Tibial artery (tissue), 4 donors: Measurements from ENCODE around the gene TLX1.

Experiments
- DNase-seq, 2 donors: peaks; one replicate each; pipeline ENCODE4 v3.0.0-alpha.2; 2019
- H3K27ac ChIP-seq, 2 donors: fragments of 200-600 bp; sonication (generic) in 1 of 2; 1 replicate in 1 of 2; 2 replicates in 1 of 2; pipeline ENCODE4 v1.5.1; 2018 to 2019; ENCODE audit warnings: mild to moderate bottlenecking in 1 of 2
- H3K27me3 ChIP-seq, 2 donors: fragments of 200-600 bp; sonication (generic) in 1 of 2; one replicate each; pipeline versions ENCODE4 v1.5.1 to v1.6.0; 2016 to 2019
- H3K36me3 ChIP-seq, 3 donors: fragments of 200-600 bp; sonication (generic) in 2 of 3; one replicate each; pipeline ENCODE4 v1.5.1; 2016 to 2019; ENCODE audit warnings: mild to moderate bottlenecking in 2 of 3
- H3K4me1 ChIP-seq, 4 donors: fragments of 200-600 bp; sonication (generic) in 2 of 4; 1 replicate in 3 of 4; 2 replicates in 1 of 4; pipeline ENCODE4 v1.5.1; 2016 to 2019
- H3K4me3 ChIP-seq, 2 donors: fragments of 200-600 bp; sonication (generic) in 1 of 2; 1 replicate in 1 of 2; 2 replicates in 1 of 2; pipeline ENCODE4 v1.5.1; 2018 to 2019; ENCODE audit warnings: mild to moderate bottlenecking in 2 of 2
- H3K9me3 ChIP-seq, 3 donors: fragments of 200-600 bp; sonication (generic) in 1 of 3; one replicate each; pipeline ENCODE4 v1.5.1; 2016 to 2019
- CTCF ChIP-seq, 2 experiments: fragments of 200-600 bp in 1 of 2; fragments of 450-650 bp in 1 of 2; IDR thresholded peaks; one replicate each; pipeline ENCODE4 v1.5.1; 2017 to 2019; ENCODE audit warnings: antibody characterized with exemption in 2 of 2, mild to moderate bottlenecking in 1 of 2, moderate library complexity in 1 of 2
- intact Hi-C: fragments of 100-400 bp; cut with DNase I; formaldehyde crosslinking; loops from one replicate; pipeline ENCODE4 v1.15.0; 2023; ENCODE audit warnings: low total_unique reads

Gene TLX1

GRCh38 chr10:101161494-101162299 is 30.6 kb downstream of the TLX1 start:
- TF ChIP-seq CTCF (IDR thresholded peaks at IDR 0.05): peak; percentile 89 to 94
- peak; percentile 54 to 75 for DNase-seq
- H3K9me3 ChIP-seq: no peaks in the 10 kb centered on the region
- H3K4me3 ChIP-seq: peak overlapping the region in 1 of 2 donors; percentile 30
- peaks cover 0 to 72% of the 10 kb centered on the region in 2 donors for H3K27me3 ChIP-seq
- intact Hi-C loops: no loop called here
- no peak overlapping the region for H3K27ac ChIP-seq
- H3K36me3 ChIP-seq: no peaks in the 10 kb centered on the region
- peaks cover 0 to 5% (median 4%) of the 10 kb centered on the region in 4 donors for H3K4me1 ChIP-seq

GRCh38 chr10:101162677-101163076 is 31.6 kb downstream of the TLX1 start:
- peaks cover 0 to 76% of the 10 kb centered on the region in 2 donors for H3K27me3 ChIP-seq

GRCh38 chr10:101164020-101164419 is 32.9 kb downstream of the TLX1 start:
- H3K9me3 ChIP-seq: no peaks in the 10 kb centered on the region
- TF ChIP-seq CTCF (IDR thresholded peaks at IDR 0.05): no peak
- intact Hi-C loops: no loop called here

More at GRCh38 chr10:101162677-101163076, 31.6 kb downstream of the TLX1 start:
- no peak overlapping the region for H3K4me3 ChIP-seq
- no peak for TF ChIP-seq CTCF (IDR thresholded peaks at IDR 0.05)
- no peaks in the 10 kb centered on the region for H3K36me3 ChIP-seq
- H3K27ac ChIP-seq: no peak overlapping the region
- DNase-seq: no peak
- peaks cover 0 to 5% (median 4%) of the 10 kb centered on the region in 4 donors for H3K4me1 ChIP-seq
- intact Hi-C loops: no loop called here
- H3K9me3 ChIP-seq: no peaks in the 10 kb centered on the region

GRCh38 chr10:101165736-101166135 is 34.6 kb downstream of the TLX1 start:
- Histone ChIP-seq H3K27me3 (peaks cover 0 to 75% of the 10 kb centered on the region in 2 donors), H3K9me3 (no peaks in the 10 kb centered on the region), H3K4me1 (peaks cover 0 to 5% (median 4%) of the 10 kb centered on the region in 4 donors), H3K4me3 (no peak overlapping the region), H3K27ac (no peak overlapping the region), H3K36me3 (no peaks in the 10 kb centered on the region)
- no peak for DNase-seq
- no peak for TF ChIP-seq CTCF (IDR thresholded peaks at IDR 0.05)
- intact Hi-C loops: no loop called here

More at GRCh38 chr10:101164020-101164419, 32.9 kb downstream of the TLX1 start:
- H3K4me3 ChIP-seq: no peak overlapping the region
- no peak for DNase-seq
- H3K27ac ChIP-seq: no peak overlapping the region
- peaks cover 0 to 72% of the 10 kb centered on the region in 2 donors for H3K27me3 ChIP-seq
- no peaks in the 10 kb centered on the region for H3K36me3 ChIP-seq
- peaks cover 0 to 5% (median 4%) of the 10 kb centered on the region in 4 donors for H3K4me1 ChIP-seq

GRCh38 chr10:101166430-101166829 is 35.3 kb downstream of the TLX1 start:
- Histone ChIP-seq H3K9me3 (no peaks in the 10 kb centered on the region), H3K4me1 (peaks cover 0 to 5% (median 4%) of the 10 kb centered on the region in 4 donors), H3K4me3 (no peak overlapping the region), H3K27ac (no peak overlapping the region), H3K27me3 (peaks cover 0 to 72% of the 10 kb centered on the region in 2 donors), H3K36me3 (no peaks in the 10 kb centered on the region)
- no peak for TF ChIP-seq CTCF (IDR thresholded peaks at IDR 0.05)
- intact Hi-C loops: no loop called here
- DNase-seq: no peak
